Activated CD4-positive, alpha-beta T cell treated with anti-CD3 and anti-CD28 coated beads, Interleukin-2, amount 50 U/mL, for 24 hours (primary cell): ENCODE measurements around the gene MSMP.

ENCODE experiments used
- DNase-seq, 2 donors: peaks; one replicate each; pipeline ENCODE4 v3.0.0-alpha.2; 2020; ENCODE audit warnings: low read depth in 1 of 2, low spot score in 1 of 2

The MSMP gene

DNA sequence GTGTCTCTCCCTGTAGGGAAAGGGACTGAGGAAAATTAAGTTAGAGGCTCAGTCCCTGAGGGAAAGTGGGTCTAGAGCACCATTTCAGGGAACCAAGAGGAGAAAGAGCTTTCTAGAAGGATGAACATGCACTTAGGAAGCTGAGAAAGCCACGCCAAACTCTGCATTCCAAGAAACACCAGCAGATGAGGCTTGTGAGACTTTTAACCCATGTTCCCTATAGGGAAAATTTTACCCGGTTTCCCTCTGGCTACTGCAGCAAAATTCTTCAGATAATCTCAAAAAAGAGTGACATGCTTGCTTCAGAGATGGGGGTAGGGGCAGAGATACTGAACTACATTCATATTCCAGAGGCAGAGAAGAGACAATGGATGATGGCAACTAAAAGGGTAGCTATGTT is 30.6 kb downstream of the MSMP start:
- no peak for DNase-seq

- no peak for DNase-seq
These were observed 34.5 kb downstream of the MSMP start for GRCh38 chr9:35719546-35719945.

DNA sequence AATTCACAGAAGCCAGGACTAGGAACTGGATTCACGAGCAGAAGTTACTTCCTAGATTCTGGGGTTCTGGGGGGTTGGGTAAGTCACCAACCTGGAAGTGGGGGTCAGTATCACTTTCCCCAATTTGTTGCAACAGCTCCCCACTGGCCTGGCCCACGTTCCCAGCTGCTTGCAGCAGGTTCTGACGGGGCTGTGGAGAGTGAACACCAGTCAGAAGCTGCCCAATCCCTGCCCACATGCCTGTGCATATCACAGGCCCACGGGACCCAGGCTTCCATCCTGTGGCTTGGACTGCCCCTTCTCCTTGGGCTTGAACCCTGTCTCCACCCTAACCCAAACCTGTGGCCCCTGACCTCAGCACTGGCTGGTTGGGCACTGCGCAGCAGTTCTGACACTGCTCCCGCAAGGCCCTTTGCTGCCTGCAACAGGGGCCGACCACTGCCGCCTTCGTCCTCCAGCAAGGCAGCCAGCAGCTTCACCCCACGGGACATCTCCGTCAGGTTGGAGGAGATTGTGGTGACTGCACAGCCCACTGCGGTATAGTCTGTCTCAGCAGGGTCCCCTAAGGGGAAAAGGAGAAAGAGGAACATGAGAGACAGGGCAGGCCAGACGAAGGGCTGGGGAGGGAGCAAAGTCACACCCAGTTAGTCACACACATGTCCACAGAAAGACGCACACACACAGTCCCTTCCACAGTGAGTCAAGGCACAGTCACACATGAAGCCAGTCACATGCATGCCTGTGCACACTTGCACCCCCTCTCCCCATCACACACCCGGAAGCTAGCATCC is 35.2 kb downstream of the MSMP start:
- no peak for DNase-seq

DNA sequence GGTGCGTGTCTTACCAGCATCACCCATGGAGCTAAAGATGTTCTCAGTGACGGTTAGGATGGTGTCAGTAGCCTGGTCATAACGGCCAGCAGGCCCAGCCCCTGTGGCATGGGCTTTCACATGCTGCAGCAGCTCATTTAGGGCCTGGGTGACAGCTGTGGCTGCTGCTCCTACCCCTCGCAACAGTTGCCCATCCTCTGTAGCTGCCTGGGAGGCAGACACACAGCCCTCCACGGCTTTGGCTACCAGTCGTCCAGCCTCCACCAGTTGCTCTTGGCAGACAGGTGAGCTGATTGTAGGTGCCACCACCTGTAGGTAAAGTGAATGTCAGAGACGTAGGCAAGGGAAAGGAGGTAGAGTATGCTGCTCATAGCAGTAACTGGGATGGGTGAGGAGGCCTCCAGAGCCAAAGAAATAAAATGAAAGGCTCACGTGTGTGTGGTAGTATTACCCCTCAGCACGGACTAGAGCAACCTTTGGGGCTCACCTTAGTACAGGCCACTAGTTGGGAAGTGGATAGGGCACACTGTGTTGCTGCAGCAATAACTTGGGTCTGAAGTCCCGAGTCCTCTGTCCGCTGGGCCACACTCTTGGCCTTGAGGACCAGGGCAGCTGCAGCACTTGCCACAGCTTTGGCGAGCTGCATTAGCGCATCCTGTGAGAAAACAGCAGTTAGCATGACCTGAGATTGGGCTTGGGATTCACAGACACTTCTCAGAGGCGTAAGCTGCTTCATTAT is 36.8 kb downstream of the MSMP start:
- DNase-seq, result no peak

GRCh38 chr9:35716230-35716629 is 37.8 kb downstream of the MSMP start:
- no peak for DNase-seq

GRCh38 chr9:35714579-35715252 is 39.4 kb downstream of the MSMP start:
- no peak for DNase-seq

GRCh38 chr9:35714123-35714522 is 40.0 kb downstream of the MSMP start:
- no peak for DNase-seq

DNA sequence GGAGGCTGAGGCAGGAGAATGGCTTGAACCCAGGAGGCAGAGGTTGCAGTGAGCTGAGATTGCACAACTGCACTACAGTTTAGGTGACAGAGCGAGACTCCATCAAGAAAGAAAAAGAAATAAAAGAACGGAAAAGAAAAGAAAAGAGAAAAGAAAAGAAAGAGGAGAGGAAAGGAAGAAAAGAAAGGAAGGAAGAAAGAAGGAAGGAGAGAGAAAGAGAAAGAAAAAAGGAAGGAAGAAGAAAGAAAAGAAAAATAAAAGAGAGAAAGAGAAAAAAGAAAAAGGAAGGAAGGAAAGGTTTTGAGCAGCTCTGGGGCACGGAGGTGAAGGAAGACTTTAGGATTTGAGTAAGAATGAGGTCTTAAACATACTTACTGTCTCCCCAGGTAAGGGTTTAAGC is 40.5 kb downstream of the MSMP start:
- DNase-seq, result no peak

DNA sequence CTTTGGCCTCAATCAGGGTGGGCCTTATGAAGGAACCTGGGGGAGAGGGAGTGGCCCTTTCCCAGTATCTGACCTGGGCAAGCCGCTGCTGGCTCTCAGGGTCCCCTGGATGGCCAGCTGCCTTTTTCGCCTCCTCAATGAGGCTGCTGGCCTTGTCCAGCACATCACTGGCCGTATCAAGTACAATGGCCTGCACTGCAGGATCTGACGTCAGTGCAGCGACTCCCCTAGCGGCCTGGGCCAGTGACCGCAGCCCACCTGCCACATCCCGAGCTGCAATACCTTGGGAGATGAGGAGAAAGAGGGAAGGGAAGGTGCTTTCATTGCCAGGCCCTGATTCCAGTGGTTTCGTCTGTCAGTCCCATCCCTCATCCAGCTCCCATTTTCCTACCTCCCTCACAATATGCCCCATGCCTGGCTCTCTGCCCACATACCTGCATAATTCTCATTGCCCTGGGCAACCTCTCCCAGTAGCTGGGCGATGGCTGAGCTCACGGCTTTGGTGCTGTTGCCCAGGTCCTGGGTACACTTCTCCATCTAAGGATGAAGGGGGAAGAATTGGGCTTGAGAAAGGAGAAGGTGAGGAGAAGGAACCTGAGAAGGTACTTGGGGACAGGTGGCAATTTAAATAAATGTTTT is 41.2 kb downstream of the MSMP start:
- DNase-seq, result no peak

DNA sequence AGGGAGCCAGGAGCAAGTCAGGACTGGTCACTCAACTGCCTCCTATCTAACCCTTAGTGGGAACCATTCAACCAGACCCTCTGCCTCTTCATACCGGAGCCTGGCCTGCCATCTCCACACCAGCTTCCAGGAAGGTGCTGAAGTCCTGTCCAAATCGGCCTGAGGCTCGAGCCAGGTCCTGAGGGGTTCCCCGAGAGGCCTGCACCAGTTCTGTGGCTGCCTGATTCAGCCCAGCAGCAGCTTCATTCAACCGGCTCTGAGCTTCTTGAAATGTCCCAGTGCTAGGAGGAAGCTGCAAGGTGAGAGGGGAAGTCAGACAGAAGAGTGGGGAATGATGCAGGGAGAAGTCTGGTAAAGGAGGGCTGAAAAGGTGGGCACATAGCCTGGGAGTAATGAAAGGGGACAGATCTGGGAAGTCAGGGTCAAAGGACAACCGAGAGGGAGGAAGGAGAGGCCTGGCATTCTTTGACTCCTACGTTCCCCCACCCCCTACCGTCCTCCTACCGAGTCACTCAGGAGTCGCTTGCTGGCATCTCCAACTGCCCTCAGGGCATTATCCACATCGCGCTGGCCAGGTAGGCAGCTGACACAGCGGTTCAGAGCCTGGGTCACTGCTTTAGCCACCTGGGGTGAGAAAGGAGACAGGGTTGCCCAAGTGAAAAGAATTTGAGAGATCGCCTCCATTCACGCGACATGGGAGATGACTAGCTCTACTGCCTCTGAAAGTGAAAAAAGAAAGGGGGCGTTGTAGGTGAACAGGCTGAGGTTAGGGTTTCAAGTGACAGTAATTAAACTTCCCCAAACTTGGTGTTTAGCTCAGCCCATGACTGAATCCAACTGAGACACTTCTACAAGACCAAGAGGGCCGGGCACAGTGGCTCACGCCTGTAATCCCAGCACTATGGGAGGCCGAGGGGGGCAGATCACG is 42.3 kb downstream of the MSMP start:
- no peak for DNase-seq

DNA sequence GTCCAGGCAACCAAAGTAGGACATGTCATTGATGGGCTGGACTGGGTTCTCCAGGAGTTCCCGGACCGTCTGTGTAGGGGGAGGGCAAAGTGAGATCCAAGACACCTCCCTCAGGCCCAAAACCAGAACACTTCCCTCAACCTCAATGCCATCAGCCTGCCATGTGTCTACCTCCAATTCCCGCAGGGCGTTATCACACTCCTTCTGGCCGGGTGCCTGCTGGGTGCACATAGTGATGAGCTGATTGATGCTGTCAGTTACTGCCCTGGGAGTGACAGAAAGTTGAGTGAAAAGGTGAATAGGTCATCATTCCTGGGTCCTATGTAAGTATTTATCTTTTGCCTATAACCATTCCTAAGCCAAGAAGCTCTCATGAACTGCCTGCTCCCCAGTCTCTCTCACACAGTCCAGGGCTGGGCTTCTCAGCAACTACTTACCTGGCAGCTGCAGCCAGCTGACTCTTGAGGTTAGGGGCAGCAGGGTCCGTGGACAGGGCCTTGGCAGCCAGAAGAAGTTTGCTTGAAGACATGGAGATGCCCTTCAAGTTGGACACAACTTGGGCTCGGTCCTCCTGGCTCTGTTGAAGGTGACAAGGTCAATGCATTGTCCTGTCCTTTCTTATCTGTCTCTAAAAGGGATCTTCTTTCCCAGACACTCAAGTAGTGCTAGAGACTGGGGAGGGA is 43.1 kb downstream of the MSMP start:
- DNase-seq, result no peak

DNA sequence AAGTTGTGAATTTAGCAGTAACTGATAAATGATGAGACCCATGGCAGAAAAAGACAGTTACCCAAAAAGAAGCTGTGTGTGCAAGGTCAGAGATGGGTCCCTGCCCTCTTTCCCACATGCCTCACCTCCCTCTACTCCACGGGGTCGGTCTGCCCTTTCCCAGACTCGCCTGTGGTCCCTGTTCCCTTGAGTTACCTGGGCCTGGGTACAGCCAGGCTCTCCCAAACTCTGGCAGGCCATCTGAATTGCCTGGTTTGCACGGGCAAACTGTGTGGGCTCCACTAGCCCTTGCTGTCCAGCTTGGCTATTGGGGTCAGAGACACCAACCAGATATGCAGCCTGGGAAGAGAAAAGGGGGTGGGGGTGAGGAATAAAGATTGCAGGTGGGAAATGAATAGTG is 45.9 kb downstream of the MSMP start:
- DNase-seq, result no peak

DNA sequence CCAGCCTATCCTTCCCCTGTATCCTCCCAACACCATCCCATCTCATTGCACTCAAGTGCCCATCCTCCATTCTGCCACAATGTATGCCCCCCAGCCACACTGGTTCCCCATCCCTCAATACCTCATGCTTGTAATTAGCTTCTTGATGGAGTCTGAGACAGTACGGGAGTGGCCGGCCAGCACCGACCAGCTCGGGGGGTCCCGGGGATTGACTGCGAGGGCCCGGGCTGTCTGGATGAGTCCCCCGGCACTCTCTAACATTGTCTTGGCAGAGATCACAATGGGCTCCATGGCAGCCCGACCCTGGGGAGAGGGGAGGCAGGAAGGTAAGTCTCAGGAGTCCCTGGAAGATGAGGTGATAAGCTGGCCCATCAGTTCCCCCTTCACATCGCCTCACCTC is 47.1 kb downstream of the MSMP start:
- DNase-seq, result no peak

DNA sequence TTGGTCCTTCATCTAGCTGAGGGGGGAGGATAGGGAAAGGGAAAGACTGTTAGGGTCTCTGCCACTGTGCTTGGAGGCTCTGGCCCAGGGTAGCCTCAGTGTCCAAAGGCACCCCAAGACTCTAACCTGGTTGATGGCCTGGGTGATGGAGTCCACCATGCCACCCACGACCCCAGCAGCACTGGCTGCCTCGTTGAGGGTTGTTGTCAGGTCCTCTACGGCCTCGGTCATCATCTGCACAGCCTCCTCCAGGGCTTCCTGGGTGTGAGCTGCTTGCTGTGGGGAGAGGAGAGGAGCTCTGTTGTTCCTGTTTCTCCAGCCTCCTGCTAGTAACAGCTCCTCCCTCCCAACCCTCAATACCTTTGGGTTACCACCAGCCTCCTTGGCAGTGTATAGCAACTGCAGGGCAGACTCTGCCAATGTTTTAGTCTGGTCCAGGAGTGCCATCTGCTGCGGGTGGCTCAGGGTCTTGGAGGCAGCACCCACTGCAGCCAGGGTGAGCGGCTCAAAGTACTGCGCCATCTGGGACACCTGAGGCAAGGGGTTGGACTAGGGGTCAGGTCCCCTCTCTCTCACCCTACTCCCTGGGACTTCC is 48.1 kb downstream of the MSMP start:
- no peak for DNase-seq

DNA sequence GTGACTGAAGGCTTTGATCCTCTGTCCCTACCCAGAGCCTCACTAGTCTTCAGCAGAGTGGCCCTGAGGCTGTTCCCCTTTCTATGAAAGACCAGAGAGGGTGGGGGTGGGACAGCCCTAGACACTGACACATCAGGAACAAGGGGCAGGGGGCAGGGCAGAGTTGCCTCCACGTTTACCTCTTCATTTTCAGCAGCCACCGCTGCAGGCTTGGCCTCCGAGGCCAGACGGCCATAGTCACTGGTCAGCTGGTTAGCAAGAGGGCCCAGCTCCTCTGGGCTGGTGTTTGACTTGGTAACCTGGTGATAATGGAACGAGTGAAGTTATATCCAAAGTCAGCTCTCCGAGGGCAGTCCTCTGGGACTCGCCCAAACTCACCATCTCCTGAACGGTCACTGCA is 48.7 kb downstream of the MSMP start:
- DNase-seq, result no peak

DNA sequence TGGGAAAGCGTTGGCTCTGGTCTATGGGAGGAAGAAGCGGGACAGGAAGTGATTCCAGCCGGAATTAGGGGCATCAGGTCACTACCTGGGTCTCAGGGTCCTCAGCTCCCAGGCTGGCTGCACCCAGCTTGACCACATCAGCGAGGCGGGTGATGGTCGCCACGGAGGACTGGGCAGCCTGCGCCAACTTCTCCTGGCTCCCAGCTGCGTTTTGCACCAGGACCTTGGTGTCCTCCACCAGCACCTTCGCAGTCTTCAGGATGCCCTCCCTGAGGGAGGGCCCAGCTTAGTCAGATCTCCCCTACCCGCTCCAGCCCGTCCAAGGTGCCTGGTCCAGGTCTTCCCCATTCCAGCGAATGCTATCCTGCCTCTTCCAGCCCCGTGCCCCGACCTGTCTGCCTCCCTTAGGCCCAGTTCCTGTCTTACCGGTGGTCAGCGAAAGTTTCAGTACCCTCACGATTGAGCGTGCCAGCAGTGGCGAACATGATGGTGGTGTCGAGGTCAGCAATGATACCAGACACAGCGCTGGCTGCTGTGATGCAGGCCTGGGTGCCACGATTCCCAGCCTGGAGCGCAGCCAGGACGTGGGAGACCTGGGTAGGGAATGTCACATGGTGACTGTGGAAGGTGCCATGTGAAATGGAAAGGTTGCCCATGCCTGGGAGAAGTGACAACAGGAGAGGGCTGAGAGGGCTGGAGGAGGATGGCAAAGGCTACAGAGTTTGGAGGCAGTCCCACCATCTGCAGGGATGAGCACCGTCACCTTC is 50.0 kb downstream of the MSMP start:
- DNase-seq, result no peak
